GM18870 (cell line): ENCODE results near the gene RFTN1.

ENCODE experiments used
- ATAC-seq: cut with Tn5 transposase; IDR thresholded peaks from one replicate; pipeline ENCODE4 v1.9.1; 2021; ENCODE audit warnings: moderate library complexity; ENCODE audit not compliant: unreplicated experiment

Gene RFTN1

GRCh38 chr3:16468336-16469098 lies 45.0 kb downstream of the RFTN1 start:
- no peak for ATAC-seq

- no peak for ATAC-seq
These were observed 45.5 kb downstream of the RFTN1 start for GRCh38 chr3:16468002-16468335.

GRCh38 chr3:16467393-16467792 lies 46.1 kb downstream of the RFTN1 start:
- ATAC-seq = peak; percentile 82

GRCh38 chr3:16466822-16467221 lies 46.7 kb downstream of the RFTN1 start:
- no peak for ATAC-seq

GRCh38 chr3:16464511-16465148 lies 48.9 kb downstream of the RFTN1 start:
- ATAC-seq = no peak

GRCh38 chr3:16463914-16464313 lies 49.6 kb downstream of the RFTN1 start:
- ATAC-seq = no peak

GRCh38 chr3:16463119-16463518 lies 50.4 kb downstream of the RFTN1 start:
- no peak for ATAC-seq

- ATAC-seq = no peak
These were observed 50.8 kb downstream of the RFTN1 start for GRCh38 chr3:16462679-16463078.

GRCh38 chr3:16461463-16462245 lies 51.8 kb downstream of the RFTN1 start:
- ATAC-seq = no peak

GRCh38 chr3:16460886-16461285 lies 52.6 kb downstream of the RFTN1 start:
- ATAC-seq = no peak

GRCh38 chr3:16460273-16460672 lies 53.2 kb downstream of the RFTN1 start:
- no peak for ATAC-seq

- no peak for ATAC-seq
These were observed 56.6 kb downstream of the RFTN1 start for GRCh38 chr3:16456784-16457415.

GRCh38 chr3:16455966-16456365 lies 57.5 kb downstream of the RFTN1 start:
- no peak for ATAC-seq

GRCh38 chr3:16455001-16455400 lies 58.5 kb downstream of the RFTN1 start:
- ATAC-seq = no peak

- ATAC-seq = no peak
These were observed 61.2 kb downstream of the RFTN1 start for GRCh38 chr3:16452261-16452660.

GRCh38 chr3:16449369-16449768 lies 64.1 kb downstream of the RFTN1 start:
- no peak for ATAC-seq

GRCh38 chr3:16448639-16449070 lies 64.8 kb downstream of the RFTN1 start:
- no peak for ATAC-seq

GRCh38 chr3:16447135-16447534 lies 66.4 kb downstream of the RFTN1 start:
- no peak for ATAC-seq

- no peak for ATAC-seq
These were observed 69.2 kb downstream of the RFTN1 start for GRCh38 chr3:16444344-16444743.

- no peak for ATAC-seq
These were observed 70.8 kb downstream of the RFTN1 start for GRCh38 chr3:16442730-16443129.

- no peak for ATAC-seq
These were observed 72.1 kb downstream of the RFTN1 start for GRCh38 chr3:16441371-16441875.
